Osteoblast (primary cell): ENCODE data around the gene WDR26. TPM values are rescaled to one million over a fixed set of nuclear protein-coding genes. Genes with fewer than 3 reads are reported as not detected.
A peak's percentile ranks its signal among the peaks of the same experiment; 100 is the strongest.

Source experiments
- DNase-seq: peaks from one replicate; pipeline ENCODE4 v3.0.0; 2011; ENCODE audit warnings: low spot score, mixed read lengths; ENCODE audit not compliant: insufficient read length; ENCODE audit errors: missing footprints
- H2AFZ ChIP-seq: 2 replicates; pipeline ENCODE4 v1.6.0; 2011; ENCODE audit warnings: mild to moderate bottlenecking, low read length
- H3K27ac ChIP-seq: 2 replicates; pipeline ENCODE4 v1.5.1; 2011; ENCODE audit warnings: mild to moderate bottlenecking, low read depth, low read length, moderate library complexity
- H3K27me3 ChIP-seq: 2 replicates; pipeline ENCODE4 v1.6.0; 2012; ENCODE audit warnings: mild to moderate bottlenecking, control low read depth, inconsistent platforms, low read length, moderate library complexity; ENCODE audit not compliant: insufficient read depth
- H3K36me3 ChIP-seq: 2 replicates; pipeline ENCODE4 v1.5.1; 2011; ENCODE audit warnings: mild to moderate bottlenecking, low read length, control low read depth, moderate library complexity; ENCODE audit not compliant: insufficient read depth
- H3K4me1 ChIP-seq: 2 replicates; pipeline ENCODE4 v1.5.1; 2011; ENCODE audit warnings: mild to moderate bottlenecking, low read length, control low read depth, moderate library complexity; ENCODE audit not compliant: insufficient read depth
- H3K4me2 ChIP-seq: 2 replicates; pipeline ENCODE4 v1.6.0; 2011; ENCODE audit warnings: mild to moderate bottlenecking, low read length; ENCODE audit not compliant: insufficient read depth
- H3K4me3 ChIP-seq: fragments of 200-600 bp; sonication (generic); 3 replicates; pipeline ENCODE4 v1.5.1; 2012; ENCODE audit warnings: mild to moderate bottlenecking, low read length, inconsistent platforms; ENCODE audit not compliant: insufficient read depth
- H3K79me2 ChIP-seq: 2 replicates; pipeline ENCODE4 v1.6.0; 2012; ENCODE audit warnings: mild to moderate bottlenecking, low read length, control low read depth, inconsistent platforms; ENCODE audit not compliant: insufficient read depth
- H3K9me3 ChIP-seq: 2 replicates; pipeline ENCODE4 v1.5.1; 2011; ENCODE audit warnings: low read depth, low read length, control low read depth
- H4K20me1 ChIP-seq: 2 replicates; pipeline ENCODE4 v1.6.0; 2012; ENCODE audit warnings: mild to moderate bottlenecking, low read length, control low read depth; ENCODE audit not compliant: insufficient read depth
- total RNA-seq: library from RNA; depleted of rRNA; stranded (reverse); fragments of >200 nt; gene quantifications from 2 replicates; pipeline ENCODE4 v1.2.3, GENCODE V29; 2012
- TF ChIP-seq, protein P1 (sequence below): IDR thresholded peaks from 2 replicates; pipeline ENCODE4 v1.5.1; 2011; ENCODE audit warnings: mild to moderate bottlenecking, low read depth, low read length, moderate library complexity; ENCODE audit errors: extremely low read depth

WDR26 gene
- total RNA-seq, 1 donor, result 78.9 TPM

DNA sequence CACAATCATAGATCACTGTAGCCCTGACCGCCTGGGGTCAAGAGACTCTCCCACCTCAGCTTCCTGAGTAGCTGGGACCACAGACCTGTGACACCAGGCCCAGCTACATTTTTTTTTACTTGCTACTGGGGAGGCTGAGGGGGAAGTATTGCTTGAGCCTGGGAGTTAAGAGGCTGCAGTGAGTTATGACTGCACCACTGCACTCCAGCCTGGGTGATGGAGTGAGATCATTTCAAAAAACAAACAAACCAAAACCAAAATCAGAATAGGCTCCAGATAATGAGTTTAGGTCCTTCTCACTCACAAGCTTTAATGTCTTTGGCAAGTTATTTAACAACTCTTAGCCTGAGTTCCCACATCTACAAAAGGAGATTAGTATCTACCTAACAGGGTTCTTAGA is 22.8 kb downstream of the WDR26 start:
- H4K20me1 ChIP-seq, result peaks cover 15% of the 10 kb centered on the region
- H3K79me2 ChIP-seq, result peaks cover 34% of the 10 kb centered on the region
- TF ChIP-seq, protein P1, sequence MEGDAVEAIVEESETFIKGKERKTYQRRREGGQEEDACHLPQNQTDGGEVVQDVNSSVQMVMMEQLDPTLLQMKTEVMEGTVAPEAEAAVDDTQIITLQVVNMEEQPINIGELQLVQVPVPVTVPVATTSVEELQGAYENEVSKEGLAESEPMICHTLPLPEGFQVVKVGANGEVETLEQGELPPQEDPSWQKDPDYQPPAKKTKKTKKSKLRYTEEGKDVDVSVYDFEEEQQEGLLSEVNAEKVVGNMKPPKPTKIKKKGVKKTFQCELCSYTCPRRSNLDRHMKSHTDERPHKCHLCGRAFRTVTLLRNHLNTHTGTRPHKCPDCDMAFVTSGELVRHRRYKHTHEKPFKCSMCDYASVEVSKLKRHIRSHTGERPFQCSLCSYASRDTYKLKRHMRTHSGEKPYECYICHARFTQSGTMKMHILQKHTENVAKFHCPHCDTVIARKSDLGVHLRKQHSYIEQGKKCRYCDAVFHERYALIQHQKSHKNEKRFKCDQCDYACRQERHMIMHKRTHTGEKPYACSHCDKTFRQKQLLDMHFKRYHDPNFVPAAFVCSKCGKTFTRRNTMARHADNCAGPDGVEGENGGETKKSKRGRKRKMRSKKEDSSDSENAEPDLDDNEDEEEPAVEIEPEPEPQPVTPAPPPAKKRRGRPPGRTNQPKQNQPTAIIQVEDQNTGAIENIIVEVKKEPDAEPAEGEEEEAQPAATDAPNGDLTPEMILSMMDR, result no peak
- no peaks in the 10 kb centered on the region for H3K27me3 ChIP-seq
- no peak for DNase-seq
- H3K4me2 ChIP-seq, result no peak overlapping the region
- peaks cover 79% of the 10 kb centered on the region for H3K36me3 ChIP-seq
- no peak overlapping the region for H3K4me3 ChIP-seq
- H2AFZ ChIP-seq, result no peak overlapping the region
- peaks cover 25% of the 10 kb centered on the region for H3K4me1 ChIP-seq
- no peaks in the 10 kb centered on the region for H3K9me3 ChIP-seq
- peak overlapping the region; percentile 54 for H3K27ac ChIP-seq

DNA sequence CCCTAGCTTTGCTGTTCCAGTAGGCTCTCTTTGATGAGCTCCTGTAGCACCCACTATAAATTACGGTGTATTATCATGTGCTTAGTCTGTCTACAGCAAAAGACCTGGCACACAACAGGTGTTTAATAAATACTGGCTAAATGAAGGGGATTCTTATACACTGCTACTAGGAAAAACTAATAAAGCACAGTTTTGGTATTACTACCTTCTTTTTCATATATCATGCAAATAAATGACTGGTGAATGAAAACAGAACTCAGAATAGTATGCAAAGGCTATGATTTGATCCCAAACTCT is 26.4 kb downstream of the WDR26 start:
- Histone ChIP-seq H3K27ac (peak overlapping the region; percentile 36), H2AFZ (no peak overlapping the region), H3K9me3 (no peaks in the 10 kb centered on the region), H3K79me2 (peaks cover 44% of the 10 kb centered on the region), H3K27me3 (no peaks in the 10 kb centered on the region), H3K36me3 (peaks cover 79% of the 10 kb centered on the region), H3K4me1 (peaks cover 25% of the 10 kb centered on the region), H4K20me1 (peaks cover 15% of the 10 kb centered on the region), H3K4me2 (peak overlapping the region; percentile 3), H3K4me3 (no peak overlapping the region)
- no peak for DNase-seq
- TF ChIP-seq, protein P1, result no peak

DNA sequence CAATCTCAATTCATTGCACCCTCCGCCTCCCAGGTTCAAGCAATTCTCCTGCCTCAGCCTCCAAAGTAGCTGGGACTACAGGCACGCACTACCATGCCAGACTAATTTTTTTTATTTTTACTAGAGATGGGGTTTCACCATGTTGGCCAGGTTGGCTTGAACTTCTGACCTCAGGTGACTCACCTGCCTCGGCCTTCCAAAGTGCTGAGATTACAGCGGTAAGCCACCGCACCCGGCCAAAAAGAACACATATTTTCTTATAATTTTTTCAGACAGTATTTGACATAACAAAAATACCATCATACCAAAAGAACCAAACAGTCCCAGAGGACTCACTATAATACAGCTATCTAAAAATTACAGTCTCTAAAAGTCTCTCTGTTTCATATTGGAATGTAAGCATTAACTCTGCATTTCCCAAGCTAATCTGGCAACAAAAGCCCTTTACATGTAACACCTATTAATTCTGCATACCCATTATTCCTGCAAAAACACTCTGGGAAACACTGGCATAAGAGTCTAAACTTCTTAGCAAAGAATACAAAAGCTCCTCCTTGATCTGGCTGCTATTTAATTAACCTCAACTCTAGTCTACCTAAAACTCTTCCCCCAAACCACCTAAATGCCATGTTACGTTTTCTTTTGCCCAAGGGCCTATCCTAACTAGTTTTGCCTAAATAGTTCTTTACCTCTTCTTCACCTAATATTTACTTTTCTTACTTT is 26.9 kb downstream of the WDR26 start:
- TF ChIP-seq, protein P1, result no peak
- H4K20me1 ChIP-seq, result peaks cover 15% of the 10 kb centered on the region
- no peak for DNase-seq

DNA sequence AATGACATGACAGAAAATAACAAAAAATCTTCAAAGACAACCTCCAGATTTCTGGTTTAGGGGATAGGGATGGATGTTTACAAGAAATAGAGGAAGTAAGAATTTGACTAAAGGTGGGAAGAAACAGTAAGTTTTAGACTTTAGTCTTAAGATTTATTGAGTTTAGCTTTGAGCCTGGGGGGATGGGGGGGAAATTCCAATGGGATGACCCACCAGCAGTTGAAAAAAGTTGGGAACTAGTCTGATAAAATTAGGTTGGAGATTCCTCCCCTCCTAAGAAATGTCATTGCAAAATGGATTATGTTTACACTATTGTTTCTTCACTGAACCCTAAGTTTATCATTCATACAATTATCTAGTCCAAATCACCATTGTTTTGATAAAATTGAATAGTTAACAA is 28.4 kb downstream of the WDR26 start:
- Histone ChIP-seq H3K36me3 (peaks cover 82% of the 10 kb centered on the region), H4K20me1 (peaks cover 12% of the 10 kb centered on the region), H3K9me3 (no peaks in the 10 kb centered on the region), H3K4me2 (no peak overlapping the region), H3K27ac (no peak overlapping the region), H3K27me3 (no peaks in the 10 kb centered on the region), H2AFZ (no peak overlapping the region), H3K4me1 (peaks cover 16% of the 10 kb centered on the region), H3K79me2 (peaks cover 49% of the 10 kb centered on the region), H3K4me3 (no peak overlapping the region)
- TF ChIP-seq, protein P1, result no peak
- DNase-seq, result no peak

More for the DNA sequence above, 26.9 kb downstream of the WDR26 start:
- Histone ChIP-seq H3K27me3 (no peaks in the 10 kb centered on the region), H3K4me1 (peaks cover 25% of the 10 kb centered on the region), H3K36me3 (peaks cover 80% of the 10 kb centered on the region), H2AFZ (no peak overlapping the region), H3K79me2 (peaks cover 44% of the 10 kb centered on the region), H3K4me2 (peak overlapping the region; percentile 3), H3K4me3 (no peak overlapping the region), H3K9me3 (no peaks in the 10 kb centered on the region), H3K27ac (peak overlapping the region; percentile 36)
